B cell (primary cell): ENCODE results near the gene CHST15. TPM values are rescaled to one million over a fixed set of nuclear protein-coding genes. Genes with fewer than 3 reads are reported as not detected.

ENCODE experiments used
- ATAC-seq: fragments of 200-7000 bp; cut with Tn5 transposase; one replicate; pipeline ENCODE4 v1.10.0; 2021; ENCODE audit warnings: low read depth, mild to moderate bottlenecking, moderate number of reproducible peaks, moderate library complexity
- CTCF ChIA-PET: fragments of 350-600 bp; sonication (Branson Sonifier 250); formaldehyde crosslinking; loops from one replicate; lab custom pipeline; 2021; ENCODE audit warnings: antibody characterized with exemption, inconsistent platforms; lab: Charles Lee
- POLR2A ChIA-PET: fragments of 350-600 bp; sonication (Branson Sonifier 250); formaldehyde crosslinking; loops from one replicate; lab custom pipeline; 2021; ENCODE audit warnings: antibody characterized with exemption; lab: Charles Lee
- DNase-seq: peaks from one replicate; pipeline ENCODE4 v3.0.0; 2013
- H2AFZ ChIP-seq: 2 replicates; pipeline ENCODE4 v1.6.1; 2012; ENCODE audit warnings: mild to moderate bottlenecking, low read depth, low read length; ENCODE audit not compliant: insufficient read depth, poor library complexity, severe bottlenecking
- H3K27ac ChIP-seq, 2 donors: 1 replicate in 1 of 2; 2 replicates in 1 of 2; pipeline ENCODE4 v1.5.1; 2012 to 2013; ENCODE audit warnings: low read length in 2 of 2, mild to moderate bottlenecking in 2 of 2, moderate library complexity in 1 of 2
- H3K27me3 ChIP-seq, 4 experiments: fragments of 200-600 bp in 1 of 4; sonication (generic) in 1 of 4; replicated peaks in 1 of 4; 1 replicate in 2 of 4; 2 replicates in 2 of 4; pipeline versions ENCODE4 v1.6.1 to v1.7.0; 2013 to 2016; ENCODE audit warnings: low read length in 3 of 4, mild to moderate bottlenecking in 2 of 4, mixed read lengths in 1 of 4, moderate library complexity in 1 of 4; ENCODE audit not compliant: insufficient read depth in 4 of 4, control insufficient read depth in 3 of 4; ENCODE audit errors: control extremely low read depth in 1 of 4
- H3K36me3 ChIP-seq, 2 experiments: replicated peaks in 1 of 2; 1 replicate in 1 of 2; 2 replicates in 1 of 2; pipeline versions ENCODE4 v1.6.1 to v1.7.1; 2013; ENCODE audit warnings: low read length in 1 of 2; ENCODE audit not compliant: insufficient read depth in 2 of 2, control insufficient read depth in 1 of 2; ENCODE audit errors: control extremely low read depth in 1 of 2, extremely low read depth in 1 of 2
- H3K4me1 ChIP-seq, 2 donors: fragments of 200-600 bp in 1 of 2; sonication (generic) in 1 of 2; 1 replicate in 1 of 2; 2 replicates in 1 of 2; pipeline versions ENCODE4 v1.5.1 to v1.6.1; 2013 to 2017; ENCODE audit warnings: low read length in 2 of 2; ENCODE audit not compliant: control insufficient read depth in 2 of 2, insufficient read depth in 2 of 2
- H3K4me2 ChIP-seq: replicated peaks from 2 replicates; pipeline ENCODE3; 2012; ENCODE audit warnings: mild to moderate bottlenecking, low read depth, low read length; ENCODE audit not compliant: poor library complexity, severe bottlenecking
- H3K4me3 ChIP-seq, 5 experiments: fragments of 200-600 bp in 1 of 5; sonication (generic) in 1 of 5; 1 replicate in 3 of 5; 2 replicates in 2 of 5; pipeline versions ENCODE4 v1.5.1 to v1.7.0; 2011 to 2016; ENCODE audit warnings: low read length in 4 of 5, mild to moderate bottlenecking in 4 of 5, low read depth in 2 of 5, control low read depth in 1 of 5, moderate library complexity in 1 of 5; ENCODE audit not compliant: insufficient read depth in 1 of 5; ENCODE audit errors: control extremely low read depth in 1 of 5, extremely low read depth in 1 of 5
- H3K79me2 ChIP-seq: fragments of 200-600 bp; sonication (generic); one replicate; pipeline ENCODE4 v1.6.0; 2016; ENCODE audit warnings: low read length; ENCODE audit not compliant: control insufficient read depth, insufficient read depth
- H3K9ac ChIP-seq: fragments of 200-600 bp; sonication (generic); 2 replicates; pipeline ENCODE4 v1.6.1; 2017; ENCODE audit warnings: mild to moderate bottlenecking, low read length, moderate library complexity
- H3K9me3 ChIP-seq, 3 donors: one replicate each; pipeline versions ENCODE4 v1.6.1 to v1.7.1; 2013; ENCODE audit warnings: low read length in 2 of 3; ENCODE audit not compliant: control insufficient read depth in 2 of 3, insufficient read depth in 1 of 3; ENCODE audit errors: control extremely low read depth in 1 of 3
- H4K20me1 ChIP-seq: 2 replicates; pipeline ENCODE4 v1.6.0; 2012; ENCODE audit warnings: mild to moderate bottlenecking, low read length; ENCODE audit not compliant: insufficient read depth, control insufficient read depth, poor library complexity, severe bottlenecking
- H3K27ac Mint-ChIP-seq: one replicate; pipeline ENCODE4 v1.8.0; 2021; ENCODE audit warnings: mixed read lengths
- H3K27me3 Mint-ChIP-seq: one replicate; pipeline ENCODE4 v1.8.0; 2021; ENCODE audit warnings: mixed read lengths
- H3K4me1 Mint-ChIP-seq: one replicate; pipeline ENCODE4 v1.8.0; 2021; ENCODE audit warnings: mixed read lengths
- H3K4me3 Mint-ChIP-seq: one replicate; pipeline ENCODE4 v1.8.0; 2021; ENCODE audit warnings: mixed read lengths
- H3K9me3 Mint-ChIP-seq: one replicate; pipeline ENCODE4 v1.8.0; 2022; ENCODE audit warnings: mixed read lengths; ENCODE audit not compliant: insufficient read depth
- CTCF ChIP-seq: fragments of 200-600 bp; IDR thresholded peaks from one replicate; pipeline ENCODE4 v1.8.0; 2022; ENCODE audit warnings: antibody characterized with exemption, mild to moderate bottlenecking
- EZH2 ChIP-seq: IDR thresholded peaks from 2 replicates; pipeline ENCODE4 v1.6.1; 2012; ENCODE audit warnings: borderline replicate concordance, low read depth, mild to moderate bottlenecking, moderate library complexity, low read length; ENCODE audit not compliant: insufficient read depth, poor library complexity, severe bottlenecking
- WGBS: methylation state at CpG from one replicate; pipeline ENCODE4 v1.1.5; 2013; ENCODE audit warnings: missing lambda C conversion rate; ENCODE audit not compliant: insufficient coverage; 5-methylcytosine and 5-hydroxymethylcytosine counted together
- intact Hi-C: fragments of 100-400 bp; cut with micrococcal nuclease; formaldehyde crosslinking; loops from one replicate; pipeline ENCODE4 v1.10.0; 2022
- polyA plus RNA-seq: library from polyadenylated mRNA; depleted of rRNA; stranded (reverse); fragments of >200 nt; gene quantifications from 2 replicates; pipeline ENCODE4 v1.2.3, GENCODE V29; 2012
- total RNA-seq, 2 donors: library from RNA; stranded (reverse); fragments of 120-200 nt in 1 of 2; gene quantifications; 1 replicate in 1 of 2; 2 replicates in 1 of 2; pipeline versions ENCODE4 v1.2.3 to v1.2.4, GENCODE V29; 2013 to 2022

The CHST15 gene
- total and polyA plus RNA-seq, 2 donors (not counting 1 experiment from before 2014, with no cell fraction given) = 17.9 to 75.4 TPM

GRCh38 chr10:124063750-124064603 lies 29.4 kb downstream of the CHST15 start:
- Histone ChIP-seq H2AFZ (no peak overlapping the region), H3K27ac (peak overlapping the region in 1 of 2 donors; percentile 67), H3K9me3 (no peaks in the 10 kb centered on the region), H4K20me1 (peaks cover 15% of the 10 kb centered on the region), H3K27me3 (no peaks in the 10 kb centered on the region), H3K4me1 (peaks cover 55 to 60% of the 10 kb centered on the region in 2 donors), H3K36me3 (peaks cover 0 to 13% of the 10 kb centered on the region in 2 experiments), H3K4me2 (peak overlapping the region; percentile 44), H3K4me3 (no peak overlapping the region), H3K9ac (no peak overlapping the region), H3K79me2 (peaks cover 68% of the 10 kb centered on the region)
- peak; percentile 51 for DNase-seq
- WGBS = 93% methylated on average over 13 of the region's 18 CpGs
- no peak for TF ChIP-seq CTCF
- H3K27ac Mint-ChIP-seq = peak overlapping the region; percentile 77
- ChIA-PET POLR2A (interaction anchor here (0.6 to 1.5 kb wide), 7 partner anchors 9 to 160 kb away, joined by 3 to 6 read pairs (median 3); no protein-coding TSS in a partner anchor), CTCF (interaction anchor here (0.7 to 2.2 kb wide), 5 partner anchors 42 to 1623 kb away, joined by 3 to 7 read pairs (median 4); no protein-coding TSS in a partner anchor)
- intact Hi-C loops = no loop called here
- H3K9me3 Mint-ChIP-seq = no peaks in the 10 kb centered on the region
- peak; percentile 68 for ATAC-seq
- H3K27me3 Mint-ChIP-seq = no peaks in the 10 kb centered on the region
- peak overlapping the region; percentile 49 for H3K4me3 Mint-ChIP-seq
- peaks cover 61% of the 10 kb centered on the region for H3K4me1 Mint-ChIP-seq

GRCh38 chr10:124062390-124062789 lies 31.0 kb downstream of the CHST15 start:
- CTCF ChIA-PET = interaction anchor here (1.5 kb wide), 1 partner anchor 326 kb away, joined by 4 read pairs; no protein-coding TSS in a partner anchor
- ATAC-seq = no peak

More at GRCh38 chr10:124062390-124062789, 31.0 kb downstream of the CHST15 start:
- no peak overlapping the region for H3K9ac ChIP-seq
- no peaks in the 10 kb centered on the region for H3K27me3 ChIP-seq
- H3K4me1 ChIP-seq = peaks cover 40 to 46% of the 10 kb centered on the region in 2 donors
- Mint-ChIP-seq H3K4me3 (no peak overlapping the region), H3K4me1 (peaks cover 47% of the 10 kb centered on the region), H3K9me3 (no peaks in the 10 kb centered on the region), H3K27ac (no peak overlapping the region), H3K27me3 (no peaks in the 10 kb centered on the region)
- no peak overlapping the region for H3K4me3 ChIP-seq
- H3K9me3 ChIP-seq = no peaks in the 10 kb centered on the region
- no peak for DNase-seq
- peaks cover 5% of the 10 kb centered on the region for H4K20me1 ChIP-seq
- H2AFZ ChIP-seq = no peak overlapping the region
- H3K79me2 ChIP-seq = peaks cover 69% of the 10 kb centered on the region
- POLR2A ChIA-PET = no interaction called here
- intact Hi-C loops = no loop called here
- no peak overlapping the region for H3K4me2 ChIP-seq
- no peak for TF ChIP-seq CTCF
- TF ChIP-seq EZH2 = no peak
- 98% methylated on average over 13 of the region's 15 CpGs for WGBS
- peaks cover 0 to 13% of the 10 kb centered on the region in 2 experiments for H3K36me3 ChIP-seq
- no peak overlapping the region for H3K27ac ChIP-seq
